HG03571 (cell line): ENCODE measurements around the gene NPRL2.
A peak's percentile ranks its signal among the peaks of the same experiment; 100 is the strongest.

Experiments
- ATAC-seq: cut with Tn5 transposase; IDR thresholded peaks from one replicate; pipeline ENCODE4 v1.9.1; 2021; ENCODE audit not compliant: unreplicated experiment

NPRL2 gene

DNA sequence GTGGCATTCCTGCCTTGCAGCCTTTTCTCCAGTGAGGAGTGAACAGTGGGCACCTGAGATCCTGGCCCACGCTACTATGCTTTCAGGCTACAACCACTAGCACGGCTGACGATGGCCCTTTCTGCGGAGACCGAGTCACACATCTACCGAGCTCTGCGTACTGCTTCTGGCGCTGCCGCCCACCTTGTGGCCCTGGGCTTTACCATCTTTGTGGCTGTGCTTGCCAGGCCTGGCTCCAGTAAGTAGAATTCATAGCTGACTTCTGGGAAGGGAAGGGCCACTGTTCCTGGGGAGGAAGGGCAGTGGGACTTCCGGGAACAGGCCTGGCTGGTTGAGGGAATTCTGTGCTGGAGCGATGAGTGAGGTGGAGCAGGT lies 735 bp upstream of the NPRL2 start:
- no peak for ATAC-seq

DNA sequence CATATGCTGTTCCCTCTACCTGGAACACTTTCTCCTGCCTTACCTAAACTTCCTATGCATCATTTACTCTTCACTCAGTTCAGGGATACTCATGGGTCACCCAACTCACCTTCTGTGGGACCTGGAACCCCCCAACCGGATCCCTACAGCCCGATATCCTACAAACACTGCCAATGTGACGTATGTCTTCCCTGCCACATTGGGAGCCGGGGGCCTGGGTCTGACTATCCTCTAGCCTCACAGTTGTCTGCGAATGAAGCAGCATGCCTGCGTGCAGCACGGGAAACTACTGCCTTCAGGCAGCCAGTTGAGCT lies 405 bp downstream of the NPRL2 start:
- ATAC-seq = no peak

GRCh38 chr3:50347187-50347813 lies 3.3 kb downstream of the NPRL2 start:
- ATAC-seq = no peak

GRCh38 chr3:50345586-50346234 lies 4.9 kb downstream of the NPRL2 start, which contains the start of gene ZMYND10:
TSS of gene ZMYND10 (minus strand) at chr3:50345732. CDS start at chr3:50345579, 153 bp downstream.
- no peak for ATAC-seq

GRCh38 chr3:50345008-50345407 lies 5.6 kb downstream of the NPRL2 start:
- ATAC-seq = no peak

GRCh38 chr3:50342813-50343633 lies 7.6 kb downstream of the NPRL2 start:
- no peak for ATAC-seq

- no peak for ATAC-seq
Measured at GRCh38 chr3:50341996-50342650, 8.5 kb downstream of the NPRL2 start.

DNA sequence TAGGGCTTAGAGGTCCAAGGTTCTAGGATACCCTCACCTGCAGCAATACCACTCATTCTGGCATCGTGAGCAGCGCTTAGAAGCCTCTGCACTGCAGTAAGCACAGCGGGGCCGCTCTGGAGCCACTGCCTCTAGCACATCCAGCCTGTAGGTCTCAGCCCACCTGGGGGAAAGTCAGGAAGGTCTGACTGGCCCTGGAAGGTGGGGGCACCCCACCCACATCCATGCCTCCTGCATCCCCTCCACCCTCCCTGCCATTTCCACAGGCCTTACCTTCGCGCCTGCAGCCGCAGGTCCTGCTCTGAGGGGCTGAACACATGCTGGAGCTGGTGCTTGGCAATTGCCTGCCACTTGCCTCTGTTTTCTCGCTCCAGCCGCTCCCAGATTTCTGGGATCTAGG lies 9.0 kb downstream of the NPRL2 start:
- ATAC-seq = no peak

GRCh38 chr3:50340448-50341329 lies 9.9 kb downstream of the NPRL2 start, which contains the start of gene RASSF1:
TSS of gene RASSF1 (minus strand) at chr3:50340836. CDS start at chr3:50340805, 31 bp downstream.
- peak; percentile 33 for ATAC-seq

- no peak for ATAC-seq
Measured at GRCh38 chr3:50340147-50340447, 10.5 kb downstream of the NPRL2 start.

DNA sequence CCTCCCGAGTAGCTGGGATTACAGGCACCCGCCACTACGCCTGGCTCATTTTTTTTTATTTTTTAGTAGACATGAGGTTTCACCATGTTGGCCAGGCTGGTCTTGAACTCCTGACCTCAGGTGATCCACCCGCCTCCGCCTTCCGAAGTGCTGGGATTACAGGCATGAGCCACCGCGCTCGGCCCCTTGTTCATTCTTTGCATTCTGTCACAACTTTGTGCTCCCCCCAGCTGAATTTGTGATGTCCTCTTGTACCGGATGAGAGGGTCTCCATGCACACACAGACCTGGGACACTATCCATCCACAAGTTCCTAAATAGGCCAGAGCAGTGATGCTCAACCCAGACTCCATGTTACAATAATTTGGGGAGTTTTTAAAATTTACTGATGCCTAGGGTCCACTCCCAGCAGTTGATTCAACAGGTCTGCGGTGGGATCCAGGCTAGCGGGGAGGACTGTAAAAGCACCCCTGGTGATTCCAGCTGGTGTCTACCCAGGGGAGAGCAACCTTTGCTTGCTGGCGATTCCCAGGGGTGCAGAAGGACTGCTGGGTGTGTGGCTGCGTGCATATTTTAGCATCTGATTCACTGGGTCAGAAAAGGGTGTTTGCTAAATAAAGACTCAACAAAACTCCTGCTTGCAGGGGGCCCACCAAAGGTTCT lies 11.0 kb downstream of the NPRL2 start:
- ATAC-seq = no peak

DNA sequence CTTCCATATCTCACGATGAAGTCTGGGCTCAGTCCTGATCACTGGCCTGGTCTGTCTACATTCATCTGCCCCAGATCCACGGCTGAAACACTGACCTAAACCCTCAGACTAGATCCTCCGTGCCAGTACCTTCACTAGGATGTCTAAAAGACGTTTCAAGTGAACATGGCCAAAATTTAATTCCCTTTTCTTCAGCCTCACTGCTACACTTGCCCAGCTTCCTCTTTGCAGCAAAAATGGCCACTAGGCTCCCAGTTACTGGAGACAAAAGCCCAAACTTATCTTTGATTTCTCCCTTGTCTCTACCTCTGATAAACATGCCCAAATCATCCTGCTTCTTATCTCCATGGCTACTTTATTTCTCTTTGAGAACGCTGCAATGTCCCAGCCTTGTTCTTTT lies 11.6 kb downstream of the NPRL2 start:
- ATAC-seq = no peak

DNA sequence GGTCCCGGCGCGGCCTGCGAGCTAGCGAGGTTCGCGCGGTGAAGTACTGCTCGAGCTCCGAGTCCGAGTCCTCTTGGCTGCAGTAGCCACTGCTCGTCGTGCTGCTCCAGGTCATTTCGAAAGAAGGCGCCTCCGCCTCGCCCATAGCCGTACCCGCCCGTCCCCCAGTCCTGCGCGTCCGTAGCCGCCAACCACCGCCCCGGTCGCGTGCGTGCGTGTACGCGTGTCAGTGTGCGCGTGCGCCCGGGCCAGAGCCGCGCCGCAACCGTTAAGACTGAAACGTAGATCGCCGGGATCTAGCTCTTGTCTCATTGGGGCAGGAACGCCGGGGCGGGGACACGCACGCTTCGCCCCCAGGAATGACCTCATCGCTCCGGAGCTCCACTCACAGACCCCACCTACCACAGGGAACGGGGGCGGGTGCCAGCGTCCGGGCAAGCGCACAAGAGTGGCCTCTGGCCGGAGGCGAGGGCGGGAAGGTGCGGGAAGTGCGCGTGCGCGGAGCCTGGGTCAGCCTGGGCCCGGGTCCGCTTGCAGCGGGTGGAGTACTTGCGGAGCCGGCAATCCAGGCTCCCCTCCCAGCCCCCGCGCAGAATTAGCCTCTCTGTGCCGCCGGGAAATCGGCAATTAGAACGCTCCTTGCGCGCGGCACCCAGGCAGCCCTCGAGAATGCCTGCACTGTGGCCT lies 13.3 kb downstream of the NPRL2 start:
- ATAC-seq = peak; percentile 61

- peak; percentile 19 for ATAC-seq
Measured at GRCh38 chr3:50336452-50337174, 14.0 kb downstream of the NPRL2 start.

- no peak for ATAC-seq
Measured at GRCh38 chr3:50334339-50335075, 16.1 kb downstream of the NPRL2 start.

GRCh38 chr3:50333744-50334328 lies 16.7 kb downstream of the NPRL2 start:
- ATAC-seq = no peak

GRCh38 chr3:50331364-50331907 lies 19.1 kb downstream of the NPRL2 start:
- no peak for ATAC-seq

- ATAC-seq = no peak
Measured at GRCh38 chr3:50330330-50330729, 20.2 kb downstream of the NPRL2 start.
